HL-60 (cell line): Measurements from ENCODE around the gene FUNDC1.

Experiments used
- GABPA ChIP-seq: IDR thresholded peaks from 2 replicates; pipeline ENCODE4 v1.6.1; 2012; ENCODE audit warnings: low read depth
- POLR2AphosphoS5 ChIP-seq: IDR thresholded peaks from 2 replicates; pipeline ENCODE4 v1.6.1; 2012; ENCODE audit warnings: low read depth
- SPI1 ChIP-seq: IDR thresholded peaks from 2 replicates; pipeline ENCODE4 v1.6.1; 2012; ENCODE audit warnings: low read depth, mild to moderate bottlenecking, borderline replicate concordance
- TF ChIP-seq, protein P1 (sequence below): IDR thresholded peaks from one replicate; pipeline ENCODE4 v1.5.1; 2011; ENCODE audit warnings: low read length, control low read depth, inconsistent platforms; ENCODE audit not compliant: insufficient read depth
- TF ChIP-seq, protein P2 (sequence below): IDR thresholded peaks from 2 replicates; pipeline ENCODE4 v1.6.1; 2012; ENCODE audit warnings: low read depth; ENCODE audit not compliant: insufficient replicate concordance

DNA sequence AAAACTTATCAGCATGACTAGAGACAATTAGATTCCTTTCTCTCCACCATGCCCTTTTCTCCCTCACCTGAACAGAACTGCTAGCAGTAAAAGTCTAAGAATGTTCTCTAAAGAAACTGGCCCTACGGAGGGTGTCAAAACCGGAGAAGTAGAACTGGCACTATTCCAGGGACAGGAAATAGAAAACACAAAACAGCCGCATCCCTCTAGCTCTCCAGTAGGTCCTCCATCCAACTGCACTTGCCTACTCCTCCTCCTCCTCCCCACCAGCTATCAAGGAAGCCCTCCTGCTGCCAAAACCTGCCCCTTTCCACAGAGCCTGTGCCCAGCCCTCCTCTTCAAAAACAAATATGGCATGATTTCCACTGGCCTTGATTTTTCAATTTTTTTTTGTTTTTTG lies 28.4 kb downstream of the FUNDC1 start:
- TF ChIP-seq, protein P1, sequence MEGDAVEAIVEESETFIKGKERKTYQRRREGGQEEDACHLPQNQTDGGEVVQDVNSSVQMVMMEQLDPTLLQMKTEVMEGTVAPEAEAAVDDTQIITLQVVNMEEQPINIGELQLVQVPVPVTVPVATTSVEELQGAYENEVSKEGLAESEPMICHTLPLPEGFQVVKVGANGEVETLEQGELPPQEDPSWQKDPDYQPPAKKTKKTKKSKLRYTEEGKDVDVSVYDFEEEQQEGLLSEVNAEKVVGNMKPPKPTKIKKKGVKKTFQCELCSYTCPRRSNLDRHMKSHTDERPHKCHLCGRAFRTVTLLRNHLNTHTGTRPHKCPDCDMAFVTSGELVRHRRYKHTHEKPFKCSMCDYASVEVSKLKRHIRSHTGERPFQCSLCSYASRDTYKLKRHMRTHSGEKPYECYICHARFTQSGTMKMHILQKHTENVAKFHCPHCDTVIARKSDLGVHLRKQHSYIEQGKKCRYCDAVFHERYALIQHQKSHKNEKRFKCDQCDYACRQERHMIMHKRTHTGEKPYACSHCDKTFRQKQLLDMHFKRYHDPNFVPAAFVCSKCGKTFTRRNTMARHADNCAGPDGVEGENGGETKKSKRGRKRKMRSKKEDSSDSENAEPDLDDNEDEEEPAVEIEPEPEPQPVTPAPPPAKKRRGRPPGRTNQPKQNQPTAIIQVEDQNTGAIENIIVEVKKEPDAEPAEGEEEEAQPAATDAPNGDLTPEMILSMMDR, result no peak
- TF ChIP-seq POLR2AphosphoS5, result no peak
- no peak for TF ChIP-seq SPI1
- TF ChIP-seq, protein P2, sequence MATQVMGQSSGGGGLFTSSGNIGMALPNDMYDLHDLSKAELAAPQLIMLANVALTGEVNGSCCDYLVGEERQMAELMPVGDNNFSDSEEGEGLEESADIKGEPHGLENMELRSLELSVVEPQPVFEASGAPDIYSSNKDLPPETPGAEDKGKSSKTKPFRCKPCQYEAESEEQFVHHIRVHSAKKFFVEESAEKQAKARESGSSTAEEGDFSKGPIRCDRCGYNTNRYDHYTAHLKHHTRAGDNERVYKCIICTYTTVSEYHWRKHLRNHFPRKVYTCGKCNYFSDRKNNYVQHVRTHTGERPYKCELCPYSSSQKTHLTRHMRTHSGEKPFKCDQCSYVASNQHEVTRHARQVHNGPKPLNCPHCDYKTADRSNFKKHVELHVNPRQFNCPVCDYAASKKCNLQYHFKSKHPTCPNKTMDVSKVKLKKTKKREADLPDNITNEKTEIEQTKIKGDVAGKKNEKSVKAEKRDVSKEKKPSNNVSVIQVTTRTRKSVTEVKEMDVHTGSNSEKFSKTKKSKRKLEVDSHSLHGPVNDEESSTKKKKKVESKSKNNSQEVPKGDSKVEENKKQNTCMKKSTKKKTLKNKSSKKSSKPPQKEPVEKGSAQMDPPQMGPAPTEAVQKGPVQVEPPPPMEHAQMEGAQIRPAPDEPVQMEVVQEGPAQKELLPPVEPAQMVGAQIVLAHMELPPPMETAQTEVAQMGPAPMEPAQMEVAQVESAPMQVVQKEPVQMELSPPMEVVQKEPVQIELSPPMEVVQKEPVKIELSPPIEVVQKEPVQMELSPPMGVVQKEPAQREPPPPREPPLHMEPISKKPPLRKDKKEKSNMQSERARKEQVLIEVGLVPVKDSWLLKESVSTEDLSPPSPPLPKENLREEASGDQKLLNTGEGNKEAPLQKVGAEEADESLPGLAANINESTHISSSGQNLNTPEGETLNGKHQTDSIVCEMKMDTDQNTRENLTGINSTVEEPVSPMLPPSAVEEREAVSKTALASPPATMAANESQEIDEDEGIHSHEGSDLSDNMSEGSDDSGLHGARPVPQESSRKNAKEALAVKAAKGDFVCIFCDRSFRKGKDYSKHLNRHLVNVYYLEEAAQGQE, result no peak
- TF ChIP-seq GABPA, result no peak
